Adrenal gland (tissue), 5 donors: ENCODE measurements around the gene DDRGK1.

Experiments used
- POLR2A ChIP-seq, 2 donors: fragments of 450-650 bp; IDR thresholded peaks; one replicate each; pipeline ENCODE4 v1.6.1; 2017; ENCODE audit warnings: antibody characterized with exemption in 2 of 2, mild to moderate bottlenecking in 2 of 2, moderate library complexity in 1 of 2
- TF ChIP-seq, protein P1 (sequence below), 6 experiments: fragments of 450-650 bp in 4 of 6; fragments of 200-600 bp in 2 of 6; sonication (generic) in 1 of 6; IDR thresholded peaks; 1 replicate in 5 of 6; 2 replicates in 1 of 6; pipeline versions ENCODE4 v1.5.1 to v1.8.0; 2016 to 2021; ENCODE audit warnings: antibody characterized with exemption in 6 of 6, mild to moderate bottlenecking in 2 of 6, moderate library complexity in 1 of 6
- donor health status: DM: no; HTN: no; CAD: no.

DNA sequence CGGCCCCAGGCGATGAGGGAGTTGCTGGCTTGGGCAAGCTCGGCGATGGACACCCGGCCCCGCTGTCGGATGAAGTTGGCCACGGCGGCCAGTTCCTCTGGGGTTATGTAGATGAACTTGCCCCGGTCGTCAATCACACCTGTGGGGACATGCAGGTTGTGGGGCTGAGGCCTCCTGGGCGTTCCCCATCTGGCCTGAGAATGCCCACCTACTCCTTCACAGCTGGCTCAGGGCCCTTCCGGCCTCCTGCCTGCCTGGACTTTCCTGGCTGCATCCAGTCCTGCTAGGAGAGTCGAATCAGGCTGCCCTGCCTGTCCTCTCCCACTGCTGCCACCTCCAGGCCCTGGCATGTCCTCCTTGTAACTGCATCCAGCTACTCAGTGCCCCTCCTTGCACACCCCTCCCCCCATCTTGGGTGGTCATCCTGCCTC lies 13.8 kb downstream of the DDRGK1 start:
- TF ChIP-seq, protein P1, sequence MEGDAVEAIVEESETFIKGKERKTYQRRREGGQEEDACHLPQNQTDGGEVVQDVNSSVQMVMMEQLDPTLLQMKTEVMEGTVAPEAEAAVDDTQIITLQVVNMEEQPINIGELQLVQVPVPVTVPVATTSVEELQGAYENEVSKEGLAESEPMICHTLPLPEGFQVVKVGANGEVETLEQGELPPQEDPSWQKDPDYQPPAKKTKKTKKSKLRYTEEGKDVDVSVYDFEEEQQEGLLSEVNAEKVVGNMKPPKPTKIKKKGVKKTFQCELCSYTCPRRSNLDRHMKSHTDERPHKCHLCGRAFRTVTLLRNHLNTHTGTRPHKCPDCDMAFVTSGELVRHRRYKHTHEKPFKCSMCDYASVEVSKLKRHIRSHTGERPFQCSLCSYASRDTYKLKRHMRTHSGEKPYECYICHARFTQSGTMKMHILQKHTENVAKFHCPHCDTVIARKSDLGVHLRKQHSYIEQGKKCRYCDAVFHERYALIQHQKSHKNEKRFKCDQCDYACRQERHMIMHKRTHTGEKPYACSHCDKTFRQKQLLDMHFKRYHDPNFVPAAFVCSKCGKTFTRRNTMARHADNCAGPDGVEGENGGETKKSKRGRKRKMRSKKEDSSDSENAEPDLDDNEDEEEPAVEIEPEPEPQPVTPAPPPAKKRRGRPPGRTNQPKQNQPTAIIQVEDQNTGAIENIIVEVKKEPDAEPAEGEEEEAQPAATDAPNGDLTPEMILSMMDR (IDR thresholded peaks at IDR 0.05) = no peak
- no peak for TF ChIP-seq POLR2A (IDR thresholded peaks at IDR 0.05)
